Fibroblast of villous mesenchyme (primary cell): ENCODE results near the gene ESYT1. TPM values are rescaled to one million over a fixed set of nuclear protein-coding genes. Genes with fewer than 3 reads are reported as not detected.

Experiments used
- DNase-seq: peaks from one replicate; pipeline ENCODE4 v3.0.0-alpha.2; 2010; ENCODE audit warnings: low read depth
- H3K4me3 ChIP-seq: 2 replicates; pipeline ENCODE4 v1.5.1; 2011; ENCODE audit warnings: low read depth, mild to moderate bottlenecking, low read length
- CTCF ChIP-seq: IDR thresholded peaks from 2 replicates; pipeline ENCODE4 v1.5.1; 2012; ENCODE audit warnings: low read depth, mild to moderate bottlenecking, low read length; ENCODE audit not compliant: insufficient read depth
- total RNA-seq: library from RNA; depleted of rRNA; stranded (reverse); fragments of >200 nt; gene quantifications from 2 replicates; pipeline ENCODE4 v1.2.3, GENCODE V29; 2012

Gene ESYT1
- total RNA-seq: 300 and 327 TPM in 2 replicates

GRCh38 chr12:56127888-56128669 is at the start of gene ESYT1:
Gene ESYT1 (plus strand): TSS chr12:56128267. CDS start chr12:56128320, 53 bp downstream.
- peak within 1 kb of the TSS; percentile 91 for H3K4me3 ChIP-seq
- DNase-seq: peak; percentile 100
- no peak for TF ChIP-seq CTCF

GRCh38 chr12:56078427-56078826 is 49.6 kb upstream of the ESYT1 start:
- DNase-seq: no peak
- TF ChIP-seq CTCF: no peak

GRCh38 chr12:56078931-56079722 is 48.9 kb upstream of the ESYT1 start:
- DNase-seq: peak; percentile 81
- peak; percentile 79 for TF ChIP-seq CTCF
- H3K4me3 ChIP-seq: peak overlapping the region; percentile 70

More at GRCh38 chr12:56078427-56078826, 49.6 kb upstream of the ESYT1 start:
- H3K4me3 ChIP-seq: no peak overlapping the region

DNA sequence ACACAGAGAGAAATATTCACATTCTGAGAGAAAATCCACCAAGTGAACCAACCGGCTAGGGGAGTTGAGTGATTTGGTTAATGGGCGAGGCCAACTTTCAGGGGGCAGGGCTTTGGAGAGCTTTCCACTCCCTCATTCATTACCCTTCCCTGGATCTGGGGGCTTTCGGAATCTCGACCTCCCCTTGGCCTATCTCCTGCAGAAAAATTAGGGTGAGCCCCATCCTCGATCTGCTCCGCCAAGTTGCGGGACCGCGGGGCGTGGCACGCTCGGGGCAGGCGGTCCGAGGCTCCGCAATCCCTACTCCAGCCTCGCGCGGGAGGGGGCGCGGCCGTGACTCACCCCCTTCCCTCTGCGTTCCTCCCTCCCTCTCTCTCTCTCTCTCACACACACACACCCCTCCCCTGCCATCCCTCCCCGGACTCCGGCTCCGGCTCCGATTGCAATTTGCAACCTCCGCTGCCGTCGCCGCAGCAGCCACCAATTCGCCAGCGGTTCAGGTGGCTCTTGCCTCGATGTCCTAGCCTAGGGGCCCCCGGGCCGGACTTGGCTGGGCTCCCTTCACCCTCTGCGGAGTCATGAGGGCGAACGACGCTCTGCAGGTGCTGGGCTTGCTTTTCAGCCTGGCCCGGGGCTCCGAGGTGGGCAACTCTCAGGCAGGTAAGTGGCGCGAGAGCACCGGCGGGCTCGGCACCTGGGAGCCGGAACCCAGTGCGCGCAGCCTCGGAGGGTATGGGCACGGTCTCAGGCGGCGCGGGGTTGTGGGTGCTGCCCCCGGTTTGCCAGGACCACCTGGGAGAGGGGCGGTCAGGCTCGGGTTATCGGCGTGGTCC is 48.1 kb upstream of the ESYT1 start, which contains the start of gene ERBB3:
Gene ERBB3 (plus strand): TSS at position 443 of the 833 bp plus-strand sequence. CDS start 136 bp downstream, at position 579.
- TF ChIP-seq CTCF: peak; percentile 2
- H3K4me3 ChIP-seq: peak within 1 kb of the TSS; percentile 70

GRCh38 chr12:56080556-56081138 is 47.4 kb upstream of the ESYT1 start:
- TF ChIP-seq CTCF: no peak
- H3K4me3 ChIP-seq: peak overlapping the region; percentile 70
- DNase-seq: no peak

More for the DNA sequence above, 48.1 kb upstream of the ESYT1 start, which contains the start of gene ERBB3:
- DNase-seq: peak; percentile 76
